OCI-LY1 (cell line): Measurements from ENCODE around the gene SFTPB.

ENCODE experiments used
- H2AFZ ChIP-seq: fragments of 200-600 bp; sonication (generic), shearing (Covaris generic); 2 replicates; pipeline ENCODE4 v1.6.0; 2014; ENCODE audit warnings: antibody characterized with exemption, mild to moderate bottlenecking, low read length
- H3F3A ChIP-seq: fragments of 200-600 bp; sonication (generic), shearing (Covaris generic); 2 replicates; pipeline ENCODE4 v1.6.0; 2014; ENCODE audit warnings: mild to moderate bottlenecking, antibody characterized with exemption, low read length, moderate library complexity; ENCODE audit not compliant: insufficient read depth
- H3K27ac ChIP-seq: fragments of 200-600 bp; sonication (generic); 2 replicates; pipeline ENCODE4 v1.5.1; 2014; ENCODE audit warnings: low read length, mixed run types, mild to moderate bottlenecking, low read depth; ENCODE audit not compliant: poor library complexity, severe bottlenecking
- H3K27me3 ChIP-seq: fragments of 200-600 bp; sonication (generic); 2 replicates; pipeline ENCODE4 v1.6.0; 2014; ENCODE audit warnings: antibody characterized with exemption, mild to moderate bottlenecking, low read length, moderate library complexity; ENCODE audit not compliant: insufficient read depth
- H3K36me3 ChIP-seq: fragments of 200-600 bp; sonication (generic); 2 replicates; pipeline ENCODE4 v1.6.1; 2014; ENCODE audit warnings: mild to moderate bottlenecking, antibody characterized with exemption, low read length, moderate library complexity, mixed read lengths; ENCODE audit not compliant: insufficient read depth
- H3K4me1 ChIP-seq: fragments of 200-600 bp; sonication (generic); 2 replicates; pipeline ENCODE4 v1.5.1; 2014; ENCODE audit warnings: mild to moderate bottlenecking, low read length, moderate library complexity; ENCODE audit not compliant: insufficient read depth, severe bottlenecking
- H3K4me2 ChIP-seq: fragments of 200-600 bp; sonication (generic), shearing (Covaris generic); 2 replicates; pipeline ENCODE4 v1.6.1; 2014; ENCODE audit warnings: low read length
- H3K4me3 ChIP-seq: fragments of 200-600 bp; sonication (generic); 2 replicates; pipeline ENCODE4 v1.5.1; 2014; ENCODE audit warnings: low read length, low read depth, mild to moderate bottlenecking, mixed read lengths; ENCODE audit not compliant: poor library complexity, severe bottlenecking
- H3K79me2 ChIP-seq: fragments of 200-600 bp; shearing (Covaris generic); 2 replicates; pipeline ENCODE4 v1.6.1; 2016; ENCODE audit warnings: mixed run types, low read length, mixed read lengths; ENCODE audit not compliant: insufficient read depth
- H3K9ac ChIP-seq: fragments of 200-600 bp; sonication (generic), shearing (Covaris generic); 2 replicates; pipeline ENCODE4 v1.6.1; 2014; ENCODE audit warnings: mild to moderate bottlenecking, low read length, mixed read lengths
- H3K9me2 ChIP-seq: fragments of 200-600 bp; sonication (generic), shearing (Covaris generic); 2 replicates; pipeline ENCODE4 v1.6.1; 2014; ENCODE audit warnings: low read depth, mild to moderate bottlenecking, low read length, mixed read lengths
- H3K9me3 ChIP-seq: fragments of 200-600 bp; shearing (Covaris generic); 2 replicates; pipeline ENCODE4 v1.6.1; 2014; ENCODE audit warnings: low read length, mixed read lengths
- H4K20me1 ChIP-seq: fragments of 200-600 bp; sonication (generic), shearing (Covaris generic); 2 replicates; pipeline ENCODE4 v1.6.0; 2016; ENCODE audit warnings: mild to moderate bottlenecking, low read length; ENCODE audit not compliant: insufficient read depth
- CTCF ChIP-seq: fragments of 200-600 bp; sonication (generic), shearing (Covaris generic); IDR thresholded peaks from 2 replicates; pipeline ENCODE4 v1.5.1; 2017; ENCODE audit warnings: mild to moderate bottlenecking, antibody characterized with exemption, low read length, moderate library complexity, mixed read lengths
- EZH2 ChIP-seq: fragments of 200-600 bp; sonication (generic), shearing (Covaris generic); IDR thresholded peaks from 2 replicates; pipeline ENCODE4 v1.8.0; 2017; ENCODE audit warnings: borderline replicate concordance, mixed run types, mild to moderate bottlenecking, antibody characterized with exemption, low read length, moderate library complexity, mixed read lengths

SFTPB gene

GRCh38 chr2:85642725-85643124 lies 25.3 kb downstream of the SFTPB start:
- Histone ChIP-seq H2AFZ (no peak overlapping the region), H3K4me2 (no peak overlapping the region), H3F3A (no peaks in the 10 kb centered on the region), H3K9me2 (no peaks in the 10 kb centered on the region), H3K36me3 (peaks cover 94% of the 10 kb centered on the region), H3K27ac (no peak overlapping the region), H3K4me1 (no peaks in the 10 kb centered on the region), H3K9ac (no peak overlapping the region), H3K79me2 (no peaks in the 10 kb centered on the region), H3K27me3 (no peaks in the 10 kb centered on the region), H3K9me3 (no peaks in the 10 kb centered on the region), H3K4me3 (no peak overlapping the region), H4K20me1 (no peaks in the 10 kb centered on the region)
- TF ChIP-seq CTCF (no peak), EZH2 (no peak)

GRCh38 chr2:85635636-85636035 lies 32.4 kb downstream of the SFTPB start:
- H3K4me2 ChIP-seq = no peak overlapping the region
- no peaks in the 10 kb centered on the region for H3K79me2 ChIP-seq
- peaks cover 90% of the 10 kb centered on the region for H3K36me3 ChIP-seq
- 0 out of 2 replicates have a peak, but pooled peaks cover 7% of the 10 kb centered on the region for H3F3A ChIP-seq
- H3K27me3 ChIP-seq = no peaks in the 10 kb centered on the region
- TF ChIP-seq CTCF (no peak), EZH2 (no peak)
- no peaks in the 10 kb centered on the region for H4K20me1 ChIP-seq
- no peak overlapping the region for H3K27ac ChIP-seq
- H3K4me1 ChIP-seq = no peaks in the 10 kb centered on the region
- no peak overlapping the region for H3K9ac ChIP-seq
- no peak overlapping the region for H3K4me3 ChIP-seq
- no peaks in the 10 kb centered on the region for H3K9me2 ChIP-seq
- no peak overlapping the region for H2AFZ ChIP-seq
- H3K9me3 ChIP-seq = no peaks in the 10 kb centered on the region

GRCh38 chr2:85635011-85635410 lies 33.0 kb downstream of the SFTPB start:
- Histone ChIP-seq H3K27ac (no peak overlapping the region), H3K27me3 (no peaks in the 10 kb centered on the region), H2AFZ (no peak overlapping the region), H3K9ac (no peak overlapping the region), H3K4me2 (no peak overlapping the region), H3K4me3 (no peak overlapping the region), H3K79me2 (no peaks in the 10 kb centered on the region), H4K20me1 (no peaks in the 10 kb centered on the region), H3K9me3 (no peaks in the 10 kb centered on the region), H3K4me1 (no peaks in the 10 kb centered on the region), H3F3A (0 out of 2 replicates have a peak, but pooled peaks cover 7% of the 10 kb centered on the region), H3K36me3 (peaks cover 93% of the 10 kb centered on the region), H3K9me2 (no peaks in the 10 kb centered on the region)
- no peak for TF ChIP-seq EZH2
- TF ChIP-seq CTCF = no peak
